Eye (tissue), 1 donor: ENCODE measurements around the gene AQP10.
"Not testable (repeated sequence)": the region's sequence is repeated elsewhere in the genome, so short reads cannot be mapped to it uniquely, and the experiment has no call there.

Experiments
- DNase-seq: peaks from one replicate; pipeline ENCODE4 v3.0.0-alpha.2; 2015

AQP10 gene

GRCh38 chr1:154320882-154321608 lies at the start of gene AQP10:
Gene AQP10, plus strand, starts transcription at chr1:154321093. Its CDS starts 63 bp downstream, at chr1:154321156.
- no peak for DNase-seq

- DNase-seq, result peak; percentile 98
Observed at GRCh38 chr1:154272217-154272998, 48.5 kb upstream of the AQP10 start, which contains the start of gene HAX1. Gene HAX1, plus strand, starts transcription at chr1:154272629. Its CDS starts 95 bp downstream, at chr1:154272724.

- DNase-seq, result no peak
Observed at GRCh38 chr1:154272999-154273563, 47.8 kb upstream of the AQP10 start.

- no peak for DNase-seq
Observed at GRCh38 chr1:154276797-154277196, 44.1 kb upstream of the AQP10 start.

- not testable (repeated sequence) for DNase-seq
Observed at GRCh38 chr1:154287591-154287990, 33.3 kb upstream of the AQP10 start.

- no peak for DNase-seq
Observed at GRCh38 chr1:154288661-154289060, 32.2 kb upstream of the AQP10 start.

GRCh38 chr1:154290921-154291320 lies 30.0 kb upstream of the AQP10 start:
- no peak for DNase-seq

- peak; percentile 3 for DNase-seq
Observed at GRCh38 chr1:154295408-154296235, 25.3 kb upstream of the AQP10 start.

GRCh38 chr1:154301582-154301981 lies 19.3 kb upstream of the AQP10 start:
- DNase-seq, result no peak

GRCh38 chr1:154304664-154305337 lies 16.1 kb upstream of the AQP10 start:
- DNase-seq, result no peak

GRCh38 chr1:154306151-154306550 lies 14.7 kb upstream of the AQP10 start:
- DNase-seq, result no peak

GRCh38 chr1:154307670-154308270 lies 13.1 kb upstream of the AQP10 start:
- not testable (repeated sequence) for DNase-seq

GRCh38 chr1:154309136-154309535 lies 11.8 kb upstream of the AQP10 start:
- not testable (repeated sequence) for DNase-seq

GRCh38 chr1:154312229-154313065 lies 8.4 kb upstream of the AQP10 start:
- not testable (repeated sequence) for DNase-seq

- DNase-seq, result no peak
Observed at GRCh38 chr1:154313066-154313356, 7.9 kb upstream of the AQP10 start.

GRCh38 chr1:154314226-154314625 lies 6.7 kb upstream of the AQP10 start:
- DNase-seq, result not testable (repeated sequence)

GRCh38 chr1:154316704-154317103 lies 4.2 kb upstream of the AQP10 start:
- no peak for DNase-seq

GRCh38 chr1:154318386-154318785 lies 2.5 kb upstream of the AQP10 start:
- DNase-seq, result no peak

- DNase-seq, result not testable (repeated sequence)
Observed at GRCh38 chr1:154321609-154321934, 679 bp downstream of the AQP10 start.

GRCh38 chr1:154323493-154323892 lies 2.6 kb downstream of the AQP10 start:
- no peak for DNase-seq

GRCh38 chr1:154324241-154324640 lies 3.3 kb downstream of the AQP10 start:
- DNase-seq, result no peak
